Activated CD4-positive, alpha-beta memory T cell treated with anti-CD3 and anti-CD28 coated beads for 36 hours (primary cell): ENCODE data around the gene COL6A3. TPM values are rescaled to one million over a fixed set of nuclear protein-coding genes. Genes with fewer than 3 reads are reported as not detected.

Experiments used
- CTCF ChIA-PET: fragments of 350-600 bp; sonication (Branson Sonifier 250); formaldehyde crosslinking; loops from one replicate; lab custom pipeline; 2021; ENCODE audit warnings: antibody characterized with exemption, inconsistent platforms; lab: Charles Lee
- POLR2A ChIA-PET: fragments of 350-600 bp; sonication (Branson Sonifier 250); formaldehyde crosslinking; loops from one replicate; lab custom pipeline; 2021; ENCODE audit warnings: antibody characterized with exemption; lab: Charles Lee
- DNase-seq: peaks from one replicate; pipeline ENCODE4 v3.0.0-alpha.2; 2020
- H3K27ac Mint-ChIP-seq: one replicate; pipeline ENCODE4 v1.8.0; 2021; ENCODE audit warnings: mixed read lengths
- H3K27me3 Mint-ChIP-seq: one replicate; pipeline ENCODE4 v1.8.0; 2021; ENCODE audit warnings: mixed read lengths
- H3K36me3 Mint-ChIP-seq: one replicate; pipeline ENCODE4 v1.8.0; 2021; ENCODE audit warnings: mixed read lengths
- H3K4me1 Mint-ChIP-seq: one replicate; pipeline ENCODE4 v1.8.0; 2021; ENCODE audit warnings: low read depth, mixed read lengths
- H3K4me3 Mint-ChIP-seq: one replicate; pipeline ENCODE4 v1.8.0; 2021; ENCODE audit warnings: mild to moderate bottlenecking, mixed read lengths
- H3K9me3 Mint-ChIP-seq: one replicate; pipeline ENCODE4 v1.8.0; 2021; ENCODE audit warnings: mixed read lengths
- intact Hi-C: fragments of 100-400 bp; cut with micrococcal nuclease; formaldehyde crosslinking; loops from one replicate; pipeline ENCODE4 v1.15.1; 2023
- total RNA-seq, 2 experiments: library from RNA; stranded (reverse); gene quantifications; one replicate each; pipeline ENCODE4 v1.2.3, GENCODE V29; 2021

COL6A3 gene
- total RNA-seq, 2 experiments from 2014 or later: 27.7 to 29.7 TPM

- Mint-ChIP-seq H3K36me3 (peaks cover 5% of the 10 kb centered on the region), H3K4me3 (no peak overlapping the region), H3K4me1 (no peaks in the 10 kb centered on the region), H3K9me3 (no peaks in the 10 kb centered on the region), H3K27me3 (no peaks in the 10 kb centered on the region), H3K27ac (no peak overlapping the region)
- intact Hi-C loops: no loop called here
- POLR2A ChIA-PET: no interaction called here
- no peak for DNase-seq
- CTCF ChIA-PET: no interaction called here
Measured at GRCh38 chr2:237397072-237397471, 16.9 kb downstream of the COL6A3 start.

- CTCF ChIA-PET: interaction anchor here (0.9 to 1.4 kb wide), 2 partner anchors 17 to 28 kb away, joined by 3 to 4 read pairs; no protein-coding TSS in a partner anchor
Measured at GRCh38 chr2:237393523-237393922, 20.4 kb downstream of the COL6A3 start.

GRCh38 chr2:237392186-237392585 lies 21.8 kb downstream of the COL6A3 start:
- DNase-seq: no peak
- Mint-ChIP-seq H3K9me3 (no peaks in the 10 kb centered on the region), H3K36me3 (peaks cover 7% of the 10 kb centered on the region), H3K27me3 (no peaks in the 10 kb centered on the region), H3K27ac (no peak overlapping the region), H3K4me1 (no peaks in the 10 kb centered on the region), H3K4me3 (no peak overlapping the region)
- POLR2A ChIA-PET: no interaction called here
- CTCF ChIA-PET: no interaction called here
- intact Hi-C loops: no loop called here

More at GRCh38 chr2:237393523-237393922, 20.4 kb downstream of the COL6A3 start:
- H3K4me3 Mint-ChIP-seq: no peak overlapping the region
- no peaks in the 10 kb centered on the region for H3K4me1 Mint-ChIP-seq
- intact Hi-C loops: no loop called here
- H3K9me3 Mint-ChIP-seq: no peaks in the 10 kb centered on the region
- DNase-seq: no peak
- H3K36me3 Mint-ChIP-seq: peaks cover 5% of the 10 kb centered on the region
- POLR2A ChIA-PET: no interaction called here
- H3K27ac Mint-ChIP-seq: no peak overlapping the region
- no peaks in the 10 kb centered on the region for H3K27me3 Mint-ChIP-seq

GRCh38 chr2:237391140-237391539 lies 22.8 kb downstream of the COL6A3 start:
- Mint-ChIP-seq H3K27me3 (no peaks in the 10 kb centered on the region), H3K4me3 (no peak overlapping the region), H3K36me3 (peaks cover 7% of the 10 kb centered on the region), H3K27ac (no peak overlapping the region), H3K4me1 (no peaks in the 10 kb centered on the region), H3K9me3 (no peaks in the 10 kb centered on the region)
- no peak for DNase-seq
- ChIA-PET CTCF (no interaction called here), POLR2A (no interaction called here)
- intact Hi-C loops: no loop called here

GRCh38 chr2:237390235-237390634 lies 23.7 kb downstream of the COL6A3 start:
- no peaks in the 10 kb centered on the region for H3K4me1 Mint-ChIP-seq
- no peak overlapping the region for H3K4me3 Mint-ChIP-seq
- no peak for DNase-seq
- ChIA-PET POLR2A (no interaction called here), CTCF (interaction anchor here (1.7 kb wide), 1 partner anchor 182 kb away, joined by 8 read pairs; no protein-coding TSS in a partner anchor)
- no peaks in the 10 kb centered on the region for H3K27me3 Mint-ChIP-seq
- intact Hi-C loops: no loop called here
- no peak overlapping the region for H3K27ac Mint-ChIP-seq
- no peaks in the 10 kb centered on the region for H3K9me3 Mint-ChIP-seq
- peaks cover 6% of the 10 kb centered on the region for H3K36me3 Mint-ChIP-seq

GRCh38 chr2:237389831-237390230 lies 24.1 kb downstream of the COL6A3 start:
- Mint-ChIP-seq H3K27ac (no peak overlapping the region), H3K4me3 (no peak overlapping the region), H3K36me3 (peaks cover 3% of the 10 kb centered on the region), H3K9me3 (no peaks in the 10 kb centered on the region), H3K27me3 (no peaks in the 10 kb centered on the region), H3K4me1 (no peaks in the 10 kb centered on the region)
- DNase-seq: no peak
- intact Hi-C loops: no loop called here
- POLR2A ChIA-PET: no interaction called here
- CTCF ChIA-PET: interaction anchor here (1.7 kb wide), 1 partner anchor 182 kb away, joined by 8 read pairs; no protein-coding TSS in a partner anchor

GRCh38 chr2:237388036-237388435 lies 25.9 kb downstream of the COL6A3 start:
- Mint-ChIP-seq H3K27me3 (no peaks in the 10 kb centered on the region), H3K36me3 (peaks cover 3% of the 10 kb centered on the region), H3K4me1 (no peaks in the 10 kb centered on the region), H3K4me3 (no peak overlapping the region), H3K27ac (no peak overlapping the region), H3K9me3 (no peaks in the 10 kb centered on the region)
- ChIA-PET POLR2A (no interaction called here), CTCF (no interaction called here)
- intact Hi-C loops: no loop called here
- no peak for DNase-seq

GRCh38 chr2:237384672-237385020 lies 29.3 kb downstream of the COL6A3 start:
- peaks cover 3% of the 10 kb centered on the region for H3K36me3 Mint-ChIP-seq
- DNase-seq: no peak
- H3K4me1 Mint-ChIP-seq: no peaks in the 10 kb centered on the region
- no peaks in the 10 kb centered on the region for H3K27me3 Mint-ChIP-seq
- ChIA-PET POLR2A (no interaction called here), CTCF (no interaction called here)
- intact Hi-C loops: no loop called here
- no peaks in the 10 kb centered on the region for H3K9me3 Mint-ChIP-seq
- H3K4me3 Mint-ChIP-seq: no peak overlapping the region
- H3K27ac Mint-ChIP-seq: no peak overlapping the region

- Mint-ChIP-seq H3K4me1 (no peaks in the 10 kb centered on the region), H3K36me3 (peaks cover 3% of the 10 kb centered on the region), H3K9me3 (no peaks in the 10 kb centered on the region), H3K27ac (no peak overlapping the region), H3K27me3 (no peaks in the 10 kb centered on the region), H3K4me3 (no peak overlapping the region)
- POLR2A ChIA-PET: no interaction called here
- intact Hi-C loops: no loop called here
- no peak for DNase-seq
- CTCF ChIA-PET: interaction anchor here (0.6 kb wide), 1 partner anchor 105 kb away, joined by 4 read pairs; no protein-coding TSS in a partner anchor
Measured at GRCh38 chr2:237383991-237384671, 29.8 kb downstream of the COL6A3 start.

- H3K4me1 Mint-ChIP-seq: no peaks in the 10 kb centered on the region
- no peak overlapping the region for H3K27ac Mint-ChIP-seq
- ChIA-PET POLR2A (no interaction called here), CTCF (interaction anchor here (1.2 to 1.3 kb wide), 3 partner anchors 41 to 191 kb away, joined by 3 to 5 read pairs (median 4); no protein-coding TSS in a partner anchor)
- H3K9me3 Mint-ChIP-seq: no peaks in the 10 kb centered on the region
- no peaks in the 10 kb centered on the region for H3K27me3 Mint-ChIP-seq
- DNase-seq: no peak
- no peak overlapping the region for H3K4me3 Mint-ChIP-seq
- intact Hi-C loops: no loop called here
- H3K36me3 Mint-ChIP-seq: peaks cover 2% of the 10 kb centered on the region
Measured at GRCh38 chr2:237380768-237381167, 33.2 kb downstream of the COL6A3 start.

- ChIA-PET POLR2A (no interaction called here), CTCF (no interaction called here)
- Mint-ChIP-seq H3K27ac (no peak overlapping the region), H3K27me3 (no peaks in the 10 kb centered on the region), H3K4me3 (no peak overlapping the region), H3K36me3 (peaks cover 2% of the 10 kb centered on the region), H3K9me3 (no peaks in the 10 kb centered on the region), H3K4me1 (no peaks in the 10 kb centered on the region)
- intact Hi-C loops: no loop called here
- DNase-seq: no peak
Measured at GRCh38 chr2:237379636-237380035, 34.3 kb downstream of the COL6A3 start.

- no peaks in the 10 kb centered on the region for H3K4me1 Mint-ChIP-seq
- H3K4me3 Mint-ChIP-seq: no peak overlapping the region
- POLR2A ChIA-PET: no interaction called here
- H3K36me3 Mint-ChIP-seq: peaks cover 2% of the 10 kb centered on the region
- no peaks in the 10 kb centered on the region for H3K27me3 Mint-ChIP-seq
- CTCF ChIA-PET: no interaction called here
- H3K27ac Mint-ChIP-seq: no peak overlapping the region
- DNase-seq: no peak
- H3K9me3 Mint-ChIP-seq: no peaks in the 10 kb centered on the region
- intact Hi-C loops: no loop called here
Measured at GRCh38 chr2:237378650-237379049, 35.3 kb downstream of the COL6A3 start.
